ENCODE data around the gene ERICH3.

DNA sequence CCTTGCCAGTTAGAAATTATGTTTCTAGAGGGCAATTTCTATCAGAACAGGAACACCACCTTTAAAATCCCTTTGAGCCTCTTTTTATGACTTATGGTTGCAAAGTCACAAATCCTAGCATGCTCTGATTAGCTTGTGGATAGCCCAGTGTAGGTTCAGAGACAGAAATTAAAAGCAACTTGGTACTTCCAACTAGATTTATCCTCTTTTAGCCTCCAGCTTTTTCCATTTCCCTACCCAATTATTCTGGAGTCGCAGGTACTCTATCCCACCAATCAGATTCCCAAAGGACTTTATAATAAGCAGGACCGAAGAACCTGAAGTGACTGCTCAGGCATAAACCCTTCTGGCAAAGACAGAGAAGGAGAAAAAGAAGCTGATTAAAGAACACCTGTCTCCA is 127.8 kb downstream of the ERICH3 start:
- TF ChIP-seq, protein P1, sequence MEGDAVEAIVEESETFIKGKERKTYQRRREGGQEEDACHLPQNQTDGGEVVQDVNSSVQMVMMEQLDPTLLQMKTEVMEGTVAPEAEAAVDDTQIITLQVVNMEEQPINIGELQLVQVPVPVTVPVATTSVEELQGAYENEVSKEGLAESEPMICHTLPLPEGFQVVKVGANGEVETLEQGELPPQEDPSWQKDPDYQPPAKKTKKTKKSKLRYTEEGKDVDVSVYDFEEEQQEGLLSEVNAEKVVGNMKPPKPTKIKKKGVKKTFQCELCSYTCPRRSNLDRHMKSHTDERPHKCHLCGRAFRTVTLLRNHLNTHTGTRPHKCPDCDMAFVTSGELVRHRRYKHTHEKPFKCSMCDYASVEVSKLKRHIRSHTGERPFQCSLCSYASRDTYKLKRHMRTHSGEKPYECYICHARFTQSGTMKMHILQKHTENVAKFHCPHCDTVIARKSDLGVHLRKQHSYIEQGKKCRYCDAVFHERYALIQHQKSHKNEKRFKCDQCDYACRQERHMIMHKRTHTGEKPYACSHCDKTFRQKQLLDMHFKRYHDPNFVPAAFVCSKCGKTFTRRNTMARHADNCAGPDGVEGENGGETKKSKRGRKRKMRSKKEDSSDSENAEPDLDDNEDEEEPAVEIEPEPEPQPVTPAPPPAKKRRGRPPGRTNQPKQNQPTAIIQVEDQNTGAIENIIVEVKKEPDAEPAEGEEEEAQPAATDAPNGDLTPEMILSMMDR (IDR thresholded peaks at IDR 0.05; ENCODE audit: insufficient read depth, low read length), result no peak
- TF ChIP-seq POLR2AphosphoS5 (IDR thresholded peaks at IDR 0.05; ENCODE audit: low read depth) (no peak), GABPA (IDR thresholded peaks at IDR 0.05; ENCODE audit: low read depth) (no peak), SPI1 (IDR thresholded peaks at IDR 0.05; ENCODE audit: borderline replicate concordance, low read depth) (no peak)
- TF ChIP-seq, protein P2, sequence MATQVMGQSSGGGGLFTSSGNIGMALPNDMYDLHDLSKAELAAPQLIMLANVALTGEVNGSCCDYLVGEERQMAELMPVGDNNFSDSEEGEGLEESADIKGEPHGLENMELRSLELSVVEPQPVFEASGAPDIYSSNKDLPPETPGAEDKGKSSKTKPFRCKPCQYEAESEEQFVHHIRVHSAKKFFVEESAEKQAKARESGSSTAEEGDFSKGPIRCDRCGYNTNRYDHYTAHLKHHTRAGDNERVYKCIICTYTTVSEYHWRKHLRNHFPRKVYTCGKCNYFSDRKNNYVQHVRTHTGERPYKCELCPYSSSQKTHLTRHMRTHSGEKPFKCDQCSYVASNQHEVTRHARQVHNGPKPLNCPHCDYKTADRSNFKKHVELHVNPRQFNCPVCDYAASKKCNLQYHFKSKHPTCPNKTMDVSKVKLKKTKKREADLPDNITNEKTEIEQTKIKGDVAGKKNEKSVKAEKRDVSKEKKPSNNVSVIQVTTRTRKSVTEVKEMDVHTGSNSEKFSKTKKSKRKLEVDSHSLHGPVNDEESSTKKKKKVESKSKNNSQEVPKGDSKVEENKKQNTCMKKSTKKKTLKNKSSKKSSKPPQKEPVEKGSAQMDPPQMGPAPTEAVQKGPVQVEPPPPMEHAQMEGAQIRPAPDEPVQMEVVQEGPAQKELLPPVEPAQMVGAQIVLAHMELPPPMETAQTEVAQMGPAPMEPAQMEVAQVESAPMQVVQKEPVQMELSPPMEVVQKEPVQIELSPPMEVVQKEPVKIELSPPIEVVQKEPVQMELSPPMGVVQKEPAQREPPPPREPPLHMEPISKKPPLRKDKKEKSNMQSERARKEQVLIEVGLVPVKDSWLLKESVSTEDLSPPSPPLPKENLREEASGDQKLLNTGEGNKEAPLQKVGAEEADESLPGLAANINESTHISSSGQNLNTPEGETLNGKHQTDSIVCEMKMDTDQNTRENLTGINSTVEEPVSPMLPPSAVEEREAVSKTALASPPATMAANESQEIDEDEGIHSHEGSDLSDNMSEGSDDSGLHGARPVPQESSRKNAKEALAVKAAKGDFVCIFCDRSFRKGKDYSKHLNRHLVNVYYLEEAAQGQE (IDR thresholded peaks at IDR 0.05; ENCODE audit: insufficient replicate concordance, low read depth), result no peak
